ENCODE measurements around the gene COBL.

DNA sequence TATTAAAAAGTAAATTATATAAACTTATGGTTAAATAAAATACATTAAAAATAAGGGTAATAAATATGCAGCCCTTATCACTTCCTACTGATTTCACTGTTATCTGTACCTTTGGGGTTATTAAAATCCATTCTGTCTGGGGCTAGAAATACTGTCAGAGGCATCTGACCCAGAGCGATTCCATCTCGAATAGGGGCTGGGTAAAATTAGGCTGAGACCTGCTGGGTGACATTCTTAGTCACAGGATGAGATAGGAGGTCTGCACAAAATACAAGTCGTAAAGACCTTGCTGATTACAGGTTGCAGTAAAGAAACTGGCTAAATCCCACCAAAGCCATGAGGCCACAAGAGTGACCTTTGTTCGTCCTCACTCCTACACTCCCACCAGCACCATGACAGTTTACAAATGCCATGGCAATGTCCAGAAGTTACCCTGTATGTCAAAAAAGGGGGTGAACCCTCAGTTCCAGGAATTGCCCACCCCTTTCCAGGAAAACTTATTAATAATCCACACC is 77.6 kb downstream of the COBL start:
- TF ChIP-seq POLR2A (IDR thresholded peaks at IDR 0.05): no peak
- TF ChIP-seq CTCF (IDR thresholded peaks at IDR 0.05): no peak
- TF ChIP-seq POLR2AphosphoS5 (IDR thresholded peaks at IDR 0.05): no peak
- TF ChIP-seq EP300 (IDR thresholded peaks at IDR 0.05; ENCODE audit: low read depth): no peak

All from transverse colon (tissue), 4 donors.